Heart right ventricle (tissue), 16 donors: ENCODE data around the gene CDH7. TPM values are rescaled to one million over a fixed set of nuclear protein-coding genes. Genes with fewer than 3 reads are reported as not detected.

ENCODE experiments used
- ATAC-seq, 8 donors: fragments of 200-7000 bp; cut with Tn5 transposase; one replicate each; pipeline ENCODE4 v1.9.1; 2020; ENCODE audit warnings: mild to moderate bottlenecking in 8 of 8, moderate library complexity in 8 of 8, moderate number of reproducible peaks in 1 of 8
- DNase-seq, 2 donors: peaks; one replicate each; pipeline ENCODE4 v3.0.0-alpha.2; 2020
- H3K27ac ChIP-seq, 10 donors: fragments of 200-600 bp; sonication (generic) in 2 of 10; one replicate each; pipeline versions ENCODE4 v1.5.0 to v1.8.0; 2020 to 2022; ENCODE audit warnings: mild to moderate bottlenecking in 3 of 10
- H3K27me3 ChIP-seq, 7 donors: fragments of 200-600 bp; one replicate each; pipeline ENCODE4 v1.8.0; 2021 to 2022; ENCODE audit warnings: mild to moderate bottlenecking in 2 of 7
- H3K36me3 ChIP-seq, 9 donors: fragments of 200-600 bp; sonication (generic) in 1 of 9; one replicate each; pipeline versions ENCODE4 v1.5.0 to v1.8.0; 2020 to 2022; ENCODE audit warnings: mild to moderate bottlenecking in 2 of 9
- H3K4me1 ChIP-seq, 9 donors: fragments of 200-600 bp; sonication (generic) in 1 of 9; one replicate each; pipeline versions ENCODE4 v1.5.0 to v1.8.0; 2020 to 2022; ENCODE audit warnings: mild to moderate bottlenecking in 4 of 9
- H3K4me3 ChIP-seq, 10 donors: fragments of 200-600 bp; sonication (generic) in 2 of 10; one replicate each; pipeline versions ENCODE4 v1.5.0 to v1.8.0; 2020 to 2022; ENCODE audit warnings: mild to moderate bottlenecking in 7 of 10, moderate library complexity in 2 of 10
- H3K9me3 ChIP-seq, 11 donors: fragments of 200-600 bp in 10 of 11; sonication (generic) in 2 of 11; one replicate each; pipeline versions ENCODE4 v1.5.0 to v1.8.0; 2013 to 2022; ENCODE audit warnings: mild to moderate bottlenecking in 2 of 11, control low read depth in 1 of 11, moderate library complexity in 1 of 11
- WGBS, 2 donors: extraction: QIAGEN DNeasy Blood & Tissue Kit; methylation state at CpG; one replicate each; pipeline ENCODE4 v1.1.7; 2013; ENCODE audit warnings: inconsistent platforms in 1 of 2; 5-methylcytosine and 5-hydroxymethylcytosine counted together
- intact Hi-C, 10 donors: fragments of 100-400 bp; cut with DNase I; formaldehyde crosslinking; loops; one replicate each; pipeline versions ENCODE4 v1.11.1 to v1.14.2; 2022
- polyA plus RNA-seq, 2 donors: library from polyadenylated mRNA; stranded (reverse); fragments of 200-250 nt; gene quantifications; one replicate each; pipeline ENCODE4 v1.2.3, GENCODE V29; 2013
- total RNA-seq, 10 donors: library from RNA; stranded (reverse); fragmentation: NEBNext Ultra II Directional in 3 of 10; extraction: Animal tissue kit (Norgen Biotek cat#: 25700) in 3 of 10; gene quantifications; one replicate each; pipeline versions ENCODE4 v1.2.1 to v1.2.4, GENCODE V29; 2021 to 2023
- TF ChIP-seq, protein P1 (sequence below), 9 donors: fragments of 200-600 bp; sonication (generic) in 2 of 9; IDR thresholded peaks; one replicate each; pipeline versions ENCODE4 v1.5.0 to v1.8.0; 2021 to 2022; ENCODE audit warnings: antibody characterized with exemption in 9 of 9, mild to moderate bottlenecking in 5 of 9, moderate library complexity in 1 of 9
- donor health status: Arrhythmogenic right ventricular cardiomyopathy.
- donor health status: ischemic (EF 13 %, LVEDD 7.1; RV severe dilation, severe dysfunction).
- donor health status: healthy with polysubstance abuse.
- donor health status: DM: no; HTN: yes; CAD: no.
- donor health status: DM: no; HTN: no; CAD: no.
- donor health status: ischemic (EF 25% LVEDD 6.9; RV normal size, moderate dysfunction).
- donor health status: ischemic (EF 25% LVEDD 5.7; RV mildly dilated, moderate dysfunction).
- donor health status: healthy.
- donor health status: DM: yes; HTN: yes; CAD: no.
- donor health status: Ischemic cardiomyopathy.
- donor health status: ischemic (EF 35%, LVEDD 5.7; RV mildly dilated, moderate dysfunction).
- donor health status: nonischemic (EF 11% LVEDD 7.7; RV severe dilation, severe dysfunction).
- donor health status: DM: yes; HTN: yes; CAD: no.
- donor health status: PGD.
- donor health status: ischemic (EF 29% LVEDD 5.4; RV normal size, mild dysfunction).
- donor health status: nonischemic (EF 23%, LVEDD 6.1; RV moderate dilation, normal function).

CDH7 gene
- total and polyA plus RNA-seq, 12 donors, result not detected

DNA sequence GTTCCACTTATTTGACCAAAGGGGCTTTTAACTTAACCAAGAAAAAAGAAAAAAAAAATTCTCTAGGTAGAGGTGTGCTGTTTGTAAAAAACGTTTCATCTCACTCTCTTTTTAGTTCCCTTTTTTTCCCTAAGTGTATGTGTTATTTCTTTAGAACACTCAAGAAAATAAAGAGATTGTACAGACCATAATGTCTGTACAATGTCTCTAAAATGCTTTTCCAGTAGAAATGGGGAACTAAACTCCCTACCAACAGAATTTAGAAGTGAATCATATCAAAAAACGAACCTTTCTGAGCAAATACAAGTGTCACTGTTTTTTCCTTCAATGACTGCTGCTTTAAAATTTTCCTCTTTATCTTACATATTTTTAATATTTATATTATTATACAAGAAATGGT lies 72.0 kb downstream of the CDH7 start:
- no peaks in the 10 kb centered on the region for H3K27me3 ChIP-seq
- DNase-seq (no peak), ATAC-seq (no peak)
- WGBS, 2 donors, result 33 to 37% methylated on average over 2 of the region's 2 CpGs
- no peak overlapping the region for H3K4me3 ChIP-seq
- H3K9me3 ChIP-seq, result peaks cover 0 to 4% (median 0%) of the 10 kb centered on the region in 11 donors
- H3K4me1 ChIP-seq, result no peaks in the 10 kb centered on the region
- H3K36me3 ChIP-seq, result no peaks in the 10 kb centered on the region
- TF ChIP-seq, protein P1, sequence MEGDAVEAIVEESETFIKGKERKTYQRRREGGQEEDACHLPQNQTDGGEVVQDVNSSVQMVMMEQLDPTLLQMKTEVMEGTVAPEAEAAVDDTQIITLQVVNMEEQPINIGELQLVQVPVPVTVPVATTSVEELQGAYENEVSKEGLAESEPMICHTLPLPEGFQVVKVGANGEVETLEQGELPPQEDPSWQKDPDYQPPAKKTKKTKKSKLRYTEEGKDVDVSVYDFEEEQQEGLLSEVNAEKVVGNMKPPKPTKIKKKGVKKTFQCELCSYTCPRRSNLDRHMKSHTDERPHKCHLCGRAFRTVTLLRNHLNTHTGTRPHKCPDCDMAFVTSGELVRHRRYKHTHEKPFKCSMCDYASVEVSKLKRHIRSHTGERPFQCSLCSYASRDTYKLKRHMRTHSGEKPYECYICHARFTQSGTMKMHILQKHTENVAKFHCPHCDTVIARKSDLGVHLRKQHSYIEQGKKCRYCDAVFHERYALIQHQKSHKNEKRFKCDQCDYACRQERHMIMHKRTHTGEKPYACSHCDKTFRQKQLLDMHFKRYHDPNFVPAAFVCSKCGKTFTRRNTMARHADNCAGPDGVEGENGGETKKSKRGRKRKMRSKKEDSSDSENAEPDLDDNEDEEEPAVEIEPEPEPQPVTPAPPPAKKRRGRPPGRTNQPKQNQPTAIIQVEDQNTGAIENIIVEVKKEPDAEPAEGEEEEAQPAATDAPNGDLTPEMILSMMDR (IDR thresholded peaks at IDR 0.05), result no peak
- H3K27ac ChIP-seq, result no peak overlapping the region
- intact Hi-C loops, result no loop called here

DNA sequence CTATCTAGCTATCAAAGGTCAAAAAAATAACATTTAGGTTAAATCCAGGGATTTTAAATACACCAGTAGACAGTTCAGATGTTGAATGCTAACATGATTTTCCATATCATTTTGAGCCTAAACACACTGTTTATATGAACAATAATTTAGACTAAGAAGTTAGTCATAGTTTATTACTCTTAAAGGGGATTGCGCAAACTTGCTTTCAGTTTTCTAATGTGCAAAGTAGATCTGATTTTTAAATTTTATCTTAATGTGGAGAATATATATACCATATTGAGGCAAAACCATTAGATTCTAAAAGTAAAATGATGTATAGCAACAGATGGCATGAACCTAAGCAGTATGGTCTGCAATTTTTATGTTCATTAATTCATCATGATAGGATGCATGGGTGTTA lies 76.6 kb downstream of the CDH7 start:
- WGBS, 2 donors, result 98% methylated on average over 1 of the region's 1 CpG
- intact Hi-C loops, result no loop called here
- H3K36me3 ChIP-seq, result no peaks in the 10 kb centered on the region
- no peaks in the 10 kb centered on the region for H3K27me3 ChIP-seq
- H3K27ac ChIP-seq, result no peak overlapping the region
- ATAC-seq, result no peak
- TF ChIP-seq, protein P1 (IDR thresholded peaks at IDR 0.05), result no peak
- no peaks in the 10 kb centered on the region for H3K4me1 ChIP-seq
- H3K4me3 ChIP-seq, result no peak overlapping the region
- DNase-seq, result no peak
- peaks cover 0 to 5% (median 0%) of the 10 kb centered on the region in 11 donors for H3K9me3 ChIP-seq

DNA sequence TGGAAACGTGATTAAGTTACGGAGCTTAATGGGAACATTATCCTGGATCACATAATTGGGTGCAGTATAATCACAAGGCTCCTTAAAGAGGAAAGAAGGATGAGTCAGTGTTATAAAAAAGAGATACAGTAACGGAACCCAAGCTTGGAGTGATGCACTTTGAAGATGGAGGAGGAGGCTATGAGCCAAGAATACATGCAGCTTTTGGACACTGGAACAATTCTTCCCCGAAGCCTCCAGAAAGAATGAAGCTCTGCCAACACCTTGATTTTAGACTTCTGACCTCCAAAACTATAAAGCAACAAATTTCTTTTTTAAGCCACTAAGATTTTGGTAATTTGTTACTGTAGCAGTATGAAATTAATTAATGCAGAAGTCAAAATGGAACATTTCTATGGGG lies 85.1 kb downstream of the CDH7 start:
- intact Hi-C loops, result no loop called here
- 75 to 84% methylated on average over 4 of the region's 4 CpGs for WGBS, 2 donors
- H3K4me3 ChIP-seq, result no peak overlapping the region
- H3K9me3 ChIP-seq, result peaks cover 0 to 11% (median 0%) of the 10 kb centered on the region in 11 donors
- no peaks in the 10 kb centered on the region for H3K36me3 ChIP-seq
- TF ChIP-seq, protein P1 (IDR thresholded peaks at IDR 0.05), result no peak
- H3K4me1 ChIP-seq, result no peaks in the 10 kb centered on the region
- H3K27ac ChIP-seq, result no peak overlapping the region
- no peaks in the 10 kb centered on the region for H3K27me3 ChIP-seq
- ATAC-seq (no peak), DNase-seq (no peak)

DNA sequence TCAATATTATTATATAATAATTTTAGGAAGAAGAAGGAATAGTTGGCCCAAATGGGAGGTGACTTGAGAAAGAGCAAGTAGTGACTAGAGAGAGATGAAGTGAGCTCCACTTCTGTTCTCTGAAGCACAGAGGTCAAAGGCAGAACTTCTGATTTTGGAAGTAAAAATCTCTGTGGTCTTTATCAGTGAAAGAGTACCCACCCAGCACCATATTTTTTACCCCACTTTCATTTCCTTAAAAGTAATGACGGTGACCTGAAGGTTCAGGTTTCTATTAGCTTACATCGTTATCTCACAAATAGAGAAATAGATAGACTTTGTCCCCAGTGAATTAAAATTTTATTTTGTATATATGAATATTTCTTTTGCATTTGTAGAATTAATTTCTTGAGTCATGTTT lies 95.3 kb downstream of the CDH7 start:
- ATAC-seq, result no peak

More for the DNA sequence above, 95.3 kb downstream of the CDH7 start:
- Histone ChIP-seq H3K9me3 (no peaks in the 10 kb centered on the region), H3K27me3 (no peaks in the 10 kb centered on the region), H3K4me3 (no peak overlapping the region), H3K27ac (no peak overlapping the region), H3K4me1 (no peaks in the 10 kb centered on the region), H3K36me3 (no peaks in the 10 kb centered on the region)
- intact Hi-C loops, result no loop called here
- DNase-seq, result no peak
- TF ChIP-seq, protein P1 (IDR thresholded peaks at IDR 0.05), result no peak
- 87 to 90% methylated on average over 2 of the region's 2 CpGs for WGBS, 2 donors
